Urinary bladder (tissue), 2 donors: ENCODE data around the gene OR6C76. TPM values are rescaled to one million over a fixed set of nuclear protein-coding genes. Genes with fewer than 3 reads are reported as not detected.

ENCODE experiments used
- polyA plus RNA-seq: library from polyadenylated mRNA; stranded (reverse); fragments of 200-250 nt; gene quantifications from one replicate; pipeline ENCODE4 v1.2.3, GENCODE V29; 2013
- total RNA-seq: library from RNA; depleted of rRNA; stranded (reverse); fragments of >200 nt; gene quantifications from one replicate; pipeline ENCODE4 v1.2.3, GENCODE V29; 2014
- donor health status: healthy.

OR6C76 gene
- total and polyA plus RNA-seq, 2 donors, result not detected

Other genes with a start within 250 kb of the OR6C76 start
- gene OR10A7, start 205.2 kb upstream of the OR6C76 start, total RNA-seq, result not detected
- not detected for gene OR10A7, start 205.2 kb upstream of the OR6C76 start, polyA plus RNA-seq
- gene OR6C74, start 181.6 kb upstream of the OR6C76 start, total RNA-seq, result not detected
- not detected for gene OR6C74, start 181.6 kb upstream of the OR6C76 start, polyA plus RNA-seq
- gene OR6C6, start 129.7 kb upstream of the OR6C76 start, total RNA-seq, result not detected
- not detected for gene OR6C6, start 129.7 kb upstream of the OR6C76 start, polyA plus RNA-seq
- not detected for gene OR6C1, start 111.9 kb upstream of the OR6C76 start, total RNA-seq
- not detected for gene OR6C1, start 111.9 kb upstream of the OR6C76 start, polyA plus RNA-seq
- not detected for gene OR6C3, start 95.5 kb upstream of the OR6C76 start, total RNA-seq
- gene OR6C3, start 95.5 kb upstream of the OR6C76 start, polyA plus RNA-seq, result not detected
- gene OR6C75, start 63.3 kb upstream of the OR6C76 start, total RNA-seq, result not detected
- gene OR6C75, start 63.3 kb upstream of the OR6C76 start, polyA plus RNA-seq, result not detected
- gene OR6C65, start 25.7 kb upstream of the OR6C76 start, total RNA-seq, result not detected
- gene OR6C65, start 25.7 kb upstream of the OR6C76 start, polyA plus RNA-seq, result not detected
- 0.42 TPM for gene OR6C2, start 17.8 kb downstream of the OR6C76 start, total RNA-seq
- not detected for gene OR6C2, start 17.8 kb downstream of the OR6C76 start, polyA plus RNA-seq
- not detected for gene OR6C70, start 43.9 kb downstream of the OR6C76 start, total RNA-seq
- not detected for gene OR6C70, start 43.9 kb downstream of the OR6C76 start, polyA plus RNA-seq
- not detected for gene OR6C68, start 66.1 kb downstream of the OR6C76 start, total RNA-seq
- not detected for gene OR6C68, start 66.1 kb downstream of the OR6C76 start, polyA plus RNA-seq
- not detected for gene OR6C4, start 123.3 kb downstream of the OR6C76 start, total RNA-seq
- not detected for gene OR6C4, start 123.3 kb downstream of the OR6C76 start, polyA plus RNA-seq
- gene OR2AP1, start 146.2 kb downstream of the OR6C76 start, total RNA-seq, result not detected
- not detected for gene OR2AP1, start 146.2 kb downstream of the OR6C76 start, polyA plus RNA-seq
- not detected for gene OR10P1, start 210.6 kb downstream of the OR6C76 start, total RNA-seq
- gene OR10P1, start 210.6 kb downstream of the OR6C76 start, polyA plus RNA-seq, result not detected